ENCODE results near the gene SH2D4B. TPM values are rescaled to one million over a fixed set of nuclear protein-coding genes. Genes with fewer than 3 reads are reported as not detected.
"Not testable (repeated sequence)": the region's sequence is repeated elsewhere in the genome, so short reads cannot be mapped to it uniquely, and the experiment has no call there.

The SH2D4B gene
- total and polyA plus RNA-seq, 3 experiments from 2014 or later: 0.11 to 0.13 TPM; not detected in 1

DNA sequence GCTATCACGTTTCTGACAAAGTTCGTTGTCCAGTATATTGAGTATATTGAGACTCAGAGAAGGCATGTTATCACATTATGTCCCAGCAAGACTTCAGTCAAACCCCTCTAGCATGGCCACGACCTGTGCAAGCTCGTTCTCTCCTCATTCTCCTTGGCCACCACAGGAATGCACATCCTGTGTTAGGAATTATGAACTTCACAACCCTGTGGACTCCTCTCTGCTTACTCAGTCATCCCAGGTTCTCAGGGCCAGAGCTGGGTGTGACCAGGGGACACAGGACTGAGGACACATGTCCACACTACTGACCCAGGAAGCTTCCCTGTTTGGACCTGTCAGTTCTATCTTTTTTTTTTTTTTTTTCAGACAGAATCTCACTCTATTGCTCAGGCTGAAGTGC lies 4.4 kb downstream of the SH2D4B start:
- Mint-ChIP-seq H3K36me3 (peaks cover 0 to 4% (median 0%) of the 10 kb centered on the region in 3 donors), H3K27ac (peak overlapping the region in 2 of 8 donors; percentile 17 to 43), H3K9me3 (no peaks in the 10 kb centered on the region), H3K4me1 (peaks cover 1 to 11% (median 10%) of the 10 kb centered on the region in 3 donors), H3K4me3 (no peak overlapping the region), H3K27me3 (peaks cover 3 to 4% of the 10 kb centered on the region in 2 donors)
- no peak for DNase-seq
- POLR2A ChIA-PET: no interaction called here
- Histone ChIP-seq H3K9me3 (ENCODE audit: low read length) (no peaks in the 10 kb centered on the region), H3K4me1 (ENCODE audit: insufficient read depth, low read length) (no peaks in the 10 kb centered on the region), H3K36me3 (ENCODE audit: insufficient read depth, low read length) (no peaks in the 10 kb centered on the region), H3K27ac (ENCODE audit: low read depth, low read length) (no peak overlapping the region), H3K27me3 (ENCODE audit: insufficient read depth, low read length, poor library complexity, severe bottlenecking) (no peaks in the 10 kb centered on the region), H3K4me3 (ENCODE audit: low read length) (no peak overlapping the region)
- CTCF ChIA-PET: interaction anchor here (1.0 kb wide), 1 partner anchor 11 kb away, joined by 3 read pairs; no protein-coding TSS in a partner anchor

- H3K27ac Mint-ChIP-seq: peak overlapping the region in 1 of 8 donors; percentile 34
- no peaks in the 10 kb centered on the region for H3K9me3 ChIP-seq (ENCODE audit: low read length)
- peaks cover 1 to 11% (median 10%) of the 10 kb centered on the region in 3 donors for H3K4me1 Mint-ChIP-seq
- H3K27me3 Mint-ChIP-seq: peaks cover 7 to 8% of the 10 kb centered on the region in 2 donors
- no peak overlapping the region for H3K4me3 ChIP-seq (ENCODE audit: low read length)
- H3K9me3 Mint-ChIP-seq: no peaks in the 10 kb centered on the region
- H3K4me1 ChIP-seq (ENCODE audit: insufficient read depth, low read length): no peaks in the 10 kb centered on the region
- DNase-seq: no peak
- H3K27me3 ChIP-seq (ENCODE audit: insufficient read depth, low read length, poor library complexity, severe bottlenecking): no peaks in the 10 kb centered on the region
- no peak overlapping the region for H3K27ac ChIP-seq (ENCODE audit: low read depth, low read length)
- H3K36me3 Mint-ChIP-seq: peaks cover 0 to 4% (median 0%) of the 10 kb centered on the region in 3 donors
- ChIA-PET CTCF (interaction anchor here (1.0 kb wide), 1 partner anchor 10 kb away, joined by 3 read pairs; no protein-coding TSS in a partner anchor), POLR2A (no interaction called here)
- no peaks in the 10 kb centered on the region for H3K36me3 ChIP-seq (ENCODE audit: insufficient read depth, low read length)
- no peak overlapping the region for H3K4me3 Mint-ChIP-seq
Measured at GRCh38 chr10:80542652-80543318, 5.1 kb downstream of the SH2D4B start.

GRCh38 chr10:80543319-80543672 lies 5.6 kb downstream of the SH2D4B start:
- not testable (repeated sequence) for DNase-seq, H3K36me3 Mint-ChIP-seq

GRCh38 chr10:80544316-80544953 lies 6.7 kb downstream of the SH2D4B start:
- Histone ChIP-seq H3K9me3 (ENCODE audit: low read length) (no peaks in the 10 kb centered on the region), H3K27ac (ENCODE audit: low read depth, low read length) (no peak overlapping the region), H3K27me3 (ENCODE audit: insufficient read depth, low read length, poor library complexity, severe bottlenecking) (no peaks in the 10 kb centered on the region), H3K36me3 (ENCODE audit: insufficient read depth, low read length) (no peaks in the 10 kb centered on the region), H3K4me3 (ENCODE audit: low read length) (no peak overlapping the region), H3K4me1 (ENCODE audit: insufficient read depth, low read length) (no peaks in the 10 kb centered on the region)
- H3K36me3 Mint-ChIP-seq: peaks cover 0 to 5% (median 4%) of the 10 kb centered on the region in 3 donors
- H3K4me3 Mint-ChIP-seq: peak overlapping the region in 1 of 7 donors; percentile 70
- H3K27me3 Mint-ChIP-seq: peaks cover 11 to 17% of the 10 kb centered on the region in 2 donors
- no peaks in the 10 kb centered on the region for H3K9me3 Mint-ChIP-seq
- ChIA-PET POLR2A (no interaction called here), CTCF (no interaction called here)
- DNase-seq: no peak
- H3K27ac Mint-ChIP-seq: peak overlapping the region in 1 of 8 donors; percentile 93
- peaks cover 1 to 11% (median 10%) of the 10 kb centered on the region in 3 donors for H3K4me1 Mint-ChIP-seq

More at GRCh38 chr10:80543319-80543672, 5.6 kb downstream of the SH2D4B start:
- POLR2A ChIA-PET; H3K27me3 ChIP-seq (ENCODE audit: insufficient read depth, low read length, poor library complexity, severe bottlenecking); H3K27ac Mint-ChIP-seq; H3K27me3 Mint-ChIP-seq; H3K36me3 ChIP-seq (ENCODE audit: insufficient read depth, low read length); H3K4me3 ChIP-seq (ENCODE audit: low read length); H3K27ac ChIP-seq (ENCODE audit: low read depth, low read length); H3K9me3 Mint-ChIP-seq; H3K9me3 ChIP-seq (ENCODE audit: low read length); H3K4me1 ChIP-seq (ENCODE audit: insufficient read depth, low read length); H3K4me3 Mint-ChIP-seq: not testable (repeated sequence)
- peaks cover 1 to 11% (median 10%) of the 10 kb centered on the region in 3 donors for H3K4me1 Mint-ChIP-seq
- CTCF ChIA-PET: interaction anchor here (0.9 to 1.0 kb wide), 2 partner anchors 9 to 27 kb away, joined by 3 read pairs; no protein-coding TSS in a partner anchor

DNA sequence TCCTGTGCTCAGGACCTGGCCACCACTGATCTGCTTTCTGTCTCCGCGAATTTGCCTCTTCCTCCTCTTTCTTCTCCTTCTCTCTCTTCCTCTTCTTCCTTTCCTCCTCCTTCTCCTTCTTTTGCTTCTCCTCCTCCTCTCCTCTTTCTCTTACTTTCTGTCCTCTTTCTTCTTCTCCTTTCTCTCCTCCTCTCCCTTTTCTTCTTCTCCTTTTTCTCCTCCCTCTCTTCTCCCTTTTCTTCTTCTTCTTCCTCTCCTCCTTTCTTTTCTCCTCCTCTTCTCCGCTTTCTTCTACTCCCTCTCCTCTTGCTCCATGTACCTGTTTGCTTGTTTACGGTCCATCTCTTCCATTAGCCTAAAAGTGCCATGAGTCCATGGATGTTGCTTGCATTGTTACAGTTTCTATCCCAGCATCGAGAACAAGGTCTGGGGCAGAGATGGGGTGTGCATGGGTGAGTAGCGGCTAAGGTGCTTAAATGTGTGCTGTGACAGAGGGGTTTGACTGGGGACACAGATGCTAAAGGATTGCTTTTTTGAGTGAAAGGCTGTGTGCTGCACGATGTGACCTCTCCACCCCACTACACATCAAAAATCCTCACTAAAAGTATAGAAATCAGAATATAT lies 7.7 kb downstream of the SH2D4B start:
- DNase-seq: no peak
- Histone ChIP-seq H3K9me3 (ENCODE audit: low read length) (no peaks in the 10 kb centered on the region), H3K36me3 (ENCODE audit: insufficient read depth, low read length) (no peaks in the 10 kb centered on the region), H3K27me3 (ENCODE audit: insufficient read depth, low read length, poor library complexity, severe bottlenecking) (no peaks in the 10 kb centered on the region), H3K27ac (ENCODE audit: low read depth, low read length) (no peak overlapping the region), H3K4me1 (ENCODE audit: insufficient read depth, low read length) (no peaks in the 10 kb centered on the region), H3K4me3 (ENCODE audit: low read length) (no peak overlapping the region)
- Mint-ChIP-seq H3K4me1 (peaks cover 1 to 11% (median 10%) of the 10 kb centered on the region in 3 donors), H3K4me3 (peak overlapping the region in 1 of 7 donors; percentile 50), H3K27ac (no peak overlapping the region), H3K36me3 (peaks cover 0 to 5% (median 4%) of the 10 kb centered on the region in 3 donors), H3K27me3 (peaks cover 14 to 17% of the 10 kb centered on the region in 2 donors), H3K9me3 (no peaks in the 10 kb centered on the region)
- CTCF ChIA-PET: no interaction called here
- POLR2A ChIA-PET: no interaction called here

DNA sequence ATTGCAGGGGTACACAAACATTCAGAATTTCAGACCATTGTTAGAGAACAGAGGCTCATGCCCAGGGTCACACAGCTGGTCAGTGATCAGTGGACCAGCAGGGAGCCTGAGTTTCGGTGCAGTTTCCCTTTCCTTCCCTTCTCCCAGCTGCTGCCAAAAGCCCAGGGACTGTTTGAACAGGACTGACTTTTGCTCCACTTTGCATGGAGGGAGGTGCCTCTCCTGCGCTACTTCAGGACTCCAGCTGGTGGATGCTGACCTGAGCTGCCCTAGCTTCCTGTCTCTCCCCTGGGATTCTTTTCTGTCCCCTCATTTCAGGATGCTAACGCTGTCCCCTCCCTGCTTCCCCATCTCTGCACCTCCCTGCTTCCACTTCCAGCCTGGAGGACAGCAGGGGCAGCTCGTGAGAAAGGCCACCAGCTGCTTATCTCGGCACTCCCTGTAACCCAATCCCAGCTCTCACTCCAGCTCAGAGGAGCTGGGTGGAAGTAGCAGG lies 14.5 kb downstream of the SH2D4B start:
- Histone ChIP-seq H3K9me3 (ENCODE audit: low read length) (no peaks in the 10 kb centered on the region), H3K27me3 (ENCODE audit: insufficient read depth, low read length, poor library complexity, severe bottlenecking) (no peaks in the 10 kb centered on the region), H3K36me3 (ENCODE audit: insufficient read depth, low read length) (no peaks in the 10 kb centered on the region), H3K4me1 (ENCODE audit: insufficient read depth, low read length) (no peaks in the 10 kb centered on the region), H3K4me3 (ENCODE audit: low read length) (no peak overlapping the region), H3K27ac (ENCODE audit: low read depth, low read length) (no peak overlapping the region)
- peaks cover 0 to 5% (median 0%) of the 10 kb centered on the region in 3 donors for H3K36me3 Mint-ChIP-seq
- H3K27me3 Mint-ChIP-seq: peaks cover 15 to 35% of the 10 kb centered on the region in 2 donors
- CTCF ChIA-PET: interaction anchor here (0.6 to 1.3 kb wide), 2 partner anchors 9 to 205 kb away, joined by 3 read pairs; no protein-coding TSS in a partner anchor
- no peaks in the 10 kb centered on the region for H3K4me1 Mint-ChIP-seq
- no peaks in the 10 kb centered on the region for H3K9me3 Mint-ChIP-seq
- POLR2A ChIA-PET: no interaction called here
- no peak for DNase-seq
- no peak overlapping the region for H3K27ac Mint-ChIP-seq
- H3K4me3 Mint-ChIP-seq: no peak overlapping the region

DNA sequence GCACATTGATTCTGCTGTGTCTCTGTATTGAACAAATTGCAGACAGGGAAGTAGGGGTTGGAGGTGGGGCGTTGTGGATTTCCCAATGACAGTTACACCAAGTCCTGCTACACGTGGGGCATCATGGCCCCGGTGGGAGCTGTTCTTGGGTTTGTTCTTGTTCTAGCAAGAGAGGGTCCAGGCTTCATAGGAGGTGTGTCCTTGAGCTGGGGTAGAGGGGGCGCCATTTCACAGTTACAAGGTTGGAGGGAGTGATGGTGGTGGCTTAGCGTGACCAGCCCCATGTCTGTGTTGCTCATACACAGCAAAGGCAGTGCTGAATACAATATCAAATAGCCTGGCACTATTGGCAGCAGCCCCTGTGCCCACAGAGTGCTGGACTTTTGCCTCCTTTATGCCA lies 15.7 kb downstream of the SH2D4B start:
- ChIA-PET POLR2A (no interaction called here), CTCF (interaction anchor here (1.3 kb wide), 1 partner anchor 11 kb away, joined by 3 read pairs; no protein-coding TSS in a partner anchor)
- no peaks in the 10 kb centered on the region for H3K36me3 ChIP-seq (ENCODE audit: insufficient read depth, low read length)
- Mint-ChIP-seq H3K27me3 (peaks cover 12 to 31% of the 10 kb centered on the region in 2 donors), H3K9me3 (no peaks in the 10 kb centered on the region), H3K4me1 (no peaks in the 10 kb centered on the region), H3K27ac (no peak overlapping the region), H3K36me3 (peaks cover 0 to 5% (median 0%) of the 10 kb centered on the region in 3 donors), H3K4me3 (no peak overlapping the region)
- H3K4me3 ChIP-seq (ENCODE audit: low read length): no peak overlapping the region
- no peaks in the 10 kb centered on the region for H3K4me1 ChIP-seq (ENCODE audit: insufficient read depth, low read length)
- no peaks in the 10 kb centered on the region for H3K27me3 ChIP-seq (ENCODE audit: insufficient read depth, low read length, poor library complexity, severe bottlenecking)
- DNase-seq: no peak
- no peak overlapping the region for H3K27ac ChIP-seq (ENCODE audit: low read depth, low read length)
- no peaks in the 10 kb centered on the region for H3K9me3 ChIP-seq (ENCODE audit: low read length)

DNA sequence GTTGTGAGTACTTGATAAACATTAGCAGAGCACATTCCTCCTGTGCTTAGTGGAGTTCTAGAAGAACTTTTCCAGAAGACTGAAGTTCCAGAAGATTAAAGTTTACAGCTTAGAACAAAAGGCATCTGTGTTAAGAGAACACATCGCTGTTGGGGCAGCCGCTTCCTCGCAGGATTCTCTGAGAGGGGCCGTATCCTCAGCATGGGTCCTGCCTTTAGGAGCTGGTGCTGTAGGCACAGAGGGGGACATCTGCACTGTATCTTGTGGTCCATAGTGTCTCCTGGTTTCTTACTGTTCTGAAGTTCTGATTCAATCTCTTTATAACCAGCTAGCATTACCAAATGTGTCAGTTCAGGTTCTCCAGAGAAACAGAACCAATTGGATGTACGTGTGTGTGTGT lies 16.3 kb downstream of the SH2D4B start:
- no peaks in the 10 kb centered on the region for H3K9me3 Mint-ChIP-seq
- no peak for DNase-seq
- H3K36me3 Mint-ChIP-seq: no peaks in the 10 kb centered on the region
- H3K4me3 Mint-ChIP-seq: no peak overlapping the region
- H3K27me3 Mint-ChIP-seq: peaks cover 8 to 25% of the 10 kb centered on the region in 2 donors
- Histone ChIP-seq H3K27me3 (ENCODE audit: insufficient read depth, low read length, poor library complexity, severe bottlenecking) (no peaks in the 10 kb centered on the region), H3K27ac (ENCODE audit: low read depth, low read length) (no peak overlapping the region), H3K9me3 (ENCODE audit: low read length) (no peaks in the 10 kb centered on the region), H3K4me1 (ENCODE audit: insufficient read depth, low read length) (no peaks in the 10 kb centered on the region), H3K4me3 (ENCODE audit: low read length) (no peak overlapping the region), H3K36me3 (ENCODE audit: insufficient read depth, low read length) (no peaks in the 10 kb centered on the region)
- POLR2A ChIA-PET: no interaction called here
- H3K27ac Mint-ChIP-seq: no peak overlapping the region
- no peaks in the 10 kb centered on the region for H3K4me1 Mint-ChIP-seq
- CTCF ChIA-PET: no interaction called here

Measured in CD8-positive, alpha-beta memory T cell (primary cell).